Naive thymus-derived CD4-positive, alpha-beta T cell (primary cell): Measurements from ENCODE around the gene ETV3. TPM values are rescaled to one million over a fixed set of nuclear protein-coding genes. Genes with fewer than 3 reads are reported as not detected.

Source experiments
- ATAC-seq: fragments of 150-1000 bp; cut with Tn5 transposase; 2 replicates; pipeline ENCODE4 v1.10.0; 2021; ENCODE audit warnings: mild to moderate bottlenecking, moderate library complexity
- CTCF ChIA-PET: fragments of 350-600 bp; sonication (Branson Sonifier 250); formaldehyde crosslinking; loops from one replicate; lab custom pipeline; 2021; ENCODE audit warnings: antibody characterized with exemption; lab: Charles Lee
- POLR2A ChIA-PET: fragments of 350-600 bp; sonication (Branson Sonifier 250); formaldehyde crosslinking; loops from one replicate; lab custom pipeline; 2021; ENCODE audit warnings: antibody characterized with exemption, inconsistent platforms; lab: Charles Lee
- DNase-seq, 9 donors: peaks; one replicate each; pipeline versions ENCODE4 v3.0.0 to v3.0.0-alpha.2; 2020 to 2022; ENCODE audit warnings: mixed read lengths in 1 of 9
- H3K27ac ChIP-seq: one replicate; pipeline ENCODE4 v1.7.0; 2013; ENCODE audit warnings: mild to moderate bottlenecking, low read depth, low read length, moderate library complexity
- H3K27me3 ChIP-seq, 2 donors: one replicate each; pipeline ENCODE4 v1.7.0; 2013; ENCODE audit warnings: low read length in 2 of 2, mild to moderate bottlenecking in 2 of 2, moderate library complexity in 2 of 2; ENCODE audit not compliant: control insufficient read depth in 2 of 2, insufficient read depth in 2 of 2
- H3K36me3 ChIP-seq, 3 experiments: 1 replicate in 2 of 3; 2 replicates in 1 of 3; pipeline ENCODE4 v1.7.0; 2013; ENCODE audit warnings: low read length in 3 of 3, mild to moderate bottlenecking in 3 of 3, moderate library complexity in 1 of 3; ENCODE audit not compliant: insufficient read depth in 3 of 3, control insufficient read depth in 2 of 3
- H3K4me1 ChIP-seq, 2 donors: one replicate each; pipeline ENCODE4 v1.7.0; 2013; ENCODE audit warnings: low read length in 2 of 2, mild to moderate bottlenecking in 2 of 2, moderate library complexity in 1 of 2; ENCODE audit not compliant: control insufficient read depth in 2 of 2, insufficient read depth in 2 of 2
- H3K4me3 ChIP-seq: 2 replicates; pipeline ENCODE4 v1.7.0; 2013; ENCODE audit warnings: mild to moderate bottlenecking, low read length
- H3K9me3 ChIP-seq, 3 experiments: 1 replicate in 2 of 3; 2 replicates in 1 of 3; pipeline ENCODE4 v1.7.0; 2013; ENCODE audit warnings: low read length in 3 of 3; ENCODE audit not compliant: control insufficient read depth in 2 of 3
- H3K27ac Mint-ChIP-seq, 9 donors: one replicate each; pipeline ENCODE4 v1.8.0; 2020 to 2022; ENCODE audit warnings: mixed read lengths in 9 of 9, mild to moderate bottlenecking in 8 of 9, moderate library complexity in 5 of 9, inconsistent platforms in 2 of 9
- H3K27me3 Mint-ChIP-seq, 5 donors: one replicate each; pipeline ENCODE4 v1.8.0; 2021 to 2022; ENCODE audit warnings: mixed read lengths in 5 of 5, mild to moderate bottlenecking in 1 of 5
- H3K36me3 Mint-ChIP-seq, 5 donors: one replicate each; pipeline ENCODE4 v1.8.0; 2020 to 2022; ENCODE audit warnings: mixed read lengths in 5 of 5, mild to moderate bottlenecking in 3 of 5, inconsistent platforms in 1 of 5
- H3K4me1 Mint-ChIP-seq, 7 donors: one replicate each; pipeline ENCODE4 v1.8.0; 2020 to 2022; ENCODE audit warnings: mixed read lengths in 7 of 7, mild to moderate bottlenecking in 3 of 7, inconsistent platforms in 1 of 7
- H3K4me3 Mint-ChIP-seq, 10 donors: one replicate each; pipeline ENCODE4 v1.8.0; 2020 to 2022; ENCODE audit warnings: mild to moderate bottlenecking in 10 of 10, mixed read lengths in 10 of 10, moderate library complexity in 6 of 10, inconsistent platforms in 2 of 10
- H3K9me3 Mint-ChIP-seq, 11 donors: one replicate each; pipeline ENCODE4 v1.8.0; 2020 to 2022; ENCODE audit warnings: mixed read lengths in 11 of 11, mild to moderate bottlenecking in 4 of 11, inconsistent platforms in 1 of 11, moderate library complexity in 1 of 11
- intact Hi-C, 2 donors: fragments of 100-400 bp; cut with micrococcal nuclease; formaldehyde crosslinking; loops; one replicate each; pipeline ENCODE4 v1.15.1; 2023
- polyA plus RNA-seq, 2 donors: library from polyadenylated mRNA; unstranded; fragments of 300-500 nt; fragmentation: Illumina TruSeq; gene quantifications; one replicate each; pipeline ENCODE4 v1.2.3, GENCODE V29; 2021
- total RNA-seq, 6 experiments: library from RNA in 5 of 6; stranded (reverse) in 5 of 6; gene quantifications; 1 replicate in 5 of 6; 2 replicates in 1 of 6; pipeline ENCODE4 v1.2.3 and lab custom pipeline; 2021 to 2026

The ETV3 gene
- total and polyA plus RNA-seq, 7 experiments from 2014 or later, result 4.5 to 72.4 (median 32.1) TPM

DNA sequence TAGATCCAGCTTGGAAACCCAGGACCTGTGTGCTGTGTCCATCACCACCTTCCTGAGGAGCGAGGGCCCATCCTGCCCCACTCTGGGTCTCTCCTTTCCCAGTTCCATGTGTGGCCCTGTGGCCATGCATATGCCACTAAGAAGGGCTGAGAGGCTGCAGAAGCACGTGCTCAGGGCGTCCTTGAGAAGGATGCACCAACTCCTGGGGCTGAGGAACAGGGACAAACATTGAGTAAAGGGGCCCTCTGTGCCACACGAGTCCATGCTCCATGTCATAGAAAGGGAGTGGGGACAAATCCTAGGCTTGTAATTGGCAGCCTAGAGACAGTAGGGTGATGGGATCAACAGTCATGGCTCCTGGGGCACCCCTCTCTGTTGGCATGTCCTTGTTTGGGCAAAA is 47.0 kb downstream of the ETV3 start:
- POLR2A ChIA-PET, result interaction anchor here (1.4 kb wide), 1 partner anchor 44 kb away, joined by 4 read pairs; no protein-coding TSS in a partner anchor
- intact Hi-C loops, result loop anchor here (5.0 to 10.0 kb wide), 2 partner anchors 46 to 394 kb away; partner anchors contain the start of gene ETV3 (in 1 of the 2)
- peaks cover 0 to 11% (median 0%) of the 10 kb centered on the region in 5 donors for H3K27me3 Mint-ChIP-seq

GRCh38 chr1:157090771-157091170 is 47.4 kb downstream of the ETV3 start:
- POLR2A ChIA-PET, result interaction anchor here (1.3 to 1.4 kb wide), 2 partner anchors 44 to 65 kb away, joined by 4 to 10 read pairs; no protein-coding TSS in a partner anchor
- Histone ChIP-seq H3K9me3 (no peaks in the 10 kb centered on the region), H3K4me3 (no peak overlapping the region), H3K27ac (no peak overlapping the region), H3K36me3 (no peaks in the 10 kb centered on the region), H3K4me1 (peaks cover 0 to 4% of the 10 kb centered on the region in 2 donors), H3K27me3 (no peaks in the 10 kb centered on the region)
- peaks cover 0 to 8% (median 0%) of the 10 kb centered on the region in 7 donors for H3K4me1 Mint-ChIP-seq
- no peak overlapping the region for H3K4me3 Mint-ChIP-seq
- no peak overlapping the region for H3K27ac Mint-ChIP-seq
- intact Hi-C loops, result loop anchor here (1.0 to 10.0 kb wide), 3 partner anchors 47 to 394 kb away; partner anchors contain the start of gene ETV3 (in 1 of the 2)
- peaks cover 0 to 11% (median 0%) of the 10 kb centered on the region in 5 donors for H3K27me3 Mint-ChIP-seq
- ATAC-seq (no peak), DNase-seq (no peak)
- CTCF ChIA-PET, result interaction anchor here (0.6 to 11.3 kb wide), 12 partner anchors 10 to 546 kb away, joined by 3 to 292 read pairs (median 4); no protein-coding TSS in a partner anchor
- no peaks in the 10 kb centered on the region for H3K36me3 Mint-ChIP-seq
- no peaks in the 10 kb centered on the region for H3K9me3 Mint-ChIP-seq

More for the DNA sequence above, 47.0 kb downstream of the ETV3 start:
- H3K4me3 Mint-ChIP-seq, result no peak overlapping the region
- Histone ChIP-seq H3K4me3 (no peak overlapping the region), H3K27me3 (no peaks in the 10 kb centered on the region), H3K36me3 (no peaks in the 10 kb centered on the region), H3K27ac (no peak overlapping the region), H3K9me3 (no peaks in the 10 kb centered on the region), H3K4me1 (peaks cover 0 to 4% of the 10 kb centered on the region in 2 donors)
- ATAC-seq, result no peak
- DNase-seq, result no peak
- no peak overlapping the region for H3K27ac Mint-ChIP-seq
- H3K9me3 Mint-ChIP-seq, result no peaks in the 10 kb centered on the region
- CTCF ChIA-PET, result interaction anchor here (0.6 to 11.3 kb wide), 9 partner anchors 10 to 545 kb away, joined by 3 to 292 read pairs (median 5); no protein-coding TSS in a partner anchor
- no peaks in the 10 kb centered on the region for H3K36me3 Mint-ChIP-seq
- peaks cover 0 to 8% (median 0%) of the 10 kb centered on the region in 7 donors for H3K4me1 Mint-ChIP-seq

DNA sequence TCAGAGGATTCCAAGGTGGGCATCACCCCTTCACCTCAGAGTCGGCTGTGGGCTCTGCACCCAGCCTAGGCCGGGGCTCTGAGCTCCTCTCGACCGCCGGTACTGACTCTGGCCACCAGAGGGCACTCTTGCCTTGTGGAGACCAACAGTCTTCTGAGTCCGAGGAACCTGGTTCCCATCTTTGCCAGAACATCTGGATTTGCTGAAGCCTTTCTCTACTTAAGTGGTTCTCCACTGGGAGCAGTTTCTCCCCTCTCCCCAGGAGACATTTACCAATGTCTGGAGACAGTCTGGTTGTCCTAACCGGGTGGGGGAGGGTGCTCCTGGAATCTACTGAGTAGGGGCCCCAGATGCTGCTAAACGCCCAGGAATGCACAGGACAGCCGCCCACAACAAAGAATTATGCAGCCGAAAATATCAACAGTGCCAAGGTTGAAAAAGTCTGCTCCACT is 48.0 kb downstream of the ETV3 start:
- Histone ChIP-seq H3K4me3 (no peak overlapping the region), H3K36me3 (no peaks in the 10 kb centered on the region), H3K9me3 (no peaks in the 10 kb centered on the region), H3K4me1 (peaks cover 0 to 4% of the 10 kb centered on the region in 2 donors), H3K27ac (no peak overlapping the region), H3K27me3 (no peaks in the 10 kb centered on the region)
- Mint-ChIP-seq H3K9me3 (no peaks in the 10 kb centered on the region), H3K4me1 (peaks cover 0 to 8% (median 0%) of the 10 kb centered on the region in 7 donors), H3K27ac (no peak overlapping the region), H3K36me3 (no peaks in the 10 kb centered on the region), H3K4me3 (no peak overlapping the region), H3K27me3 (peaks cover 0 to 11% (median 0%) of the 10 kb centered on the region in 5 donors)
- CTCF ChIA-PET, result interaction anchor here (0.6 to 11.3 kb wide), 18 partner anchors 8 to 546 kb away, joined by 3 to 292 read pairs (median 4); no protein-coding TSS in a partner anchor
- DNase-seq (peak; percentile 64 to 88 (median 81)), ATAC-seq (peak; percentile 91)
- POLR2A ChIA-PET, result interaction anchor here (1.3 to 1.4 kb wide), 2 partner anchors 45 to 66 kb away, joined by 4 to 10 read pairs; no protein-coding TSS in a partner anchor
- intact Hi-C loops, result loop anchor here (1.0 to 10.0 kb wide), 3 partner anchors 47 to 395 kb away; partner anchors contain the start of gene ETV3 (in 1 of the 2)

GRCh38 chr1:157089789-157090188 is 48.4 kb downstream of the ETV3 start:
- peaks cover 0 to 8% (median 0%) of the 10 kb centered on the region in 7 donors for H3K4me1 Mint-ChIP-seq
- Histone ChIP-seq H3K36me3 (no peaks in the 10 kb centered on the region), H3K27ac (no peak overlapping the region), H3K9me3 (no peaks in the 10 kb centered on the region), H3K27me3 (no peaks in the 10 kb centered on the region), H3K4me3 (no peak overlapping the region), H3K4me1 (peaks cover 0 to 4% of the 10 kb centered on the region in 2 donors)
- POLR2A ChIA-PET, result interaction anchor here (1.3 kb wide), 1 partner anchor 66 kb away, joined by 10 read pairs; no protein-coding TSS in a partner anchor
- no peaks in the 10 kb centered on the region for H3K36me3 Mint-ChIP-seq
- intact Hi-C loops, result loop anchor here (1.0 to 10.0 kb wide), 3 partner anchors 48 to 395 kb away; partner anchors contain the start of gene ETV3 (in 1 of the 2)
- ATAC-seq (no peak), DNase-seq (no peak)
- CTCF ChIA-PET, result interaction anchor here (0.6 to 11.3 kb wide), 16 partner anchors 9 to 75 kb away, joined by 3 to 292 read pairs (median 4); no protein-coding TSS in a partner anchor
- H3K9me3 Mint-ChIP-seq, result no peaks in the 10 kb centered on the region
- no peak overlapping the region for H3K27ac Mint-ChIP-seq
- peaks cover 0 to 11% (median 0%) of the 10 kb centered on the region in 5 donors for H3K27me3 Mint-ChIP-seq
- H3K4me3 Mint-ChIP-seq, result no peak overlapping the region

DNA sequence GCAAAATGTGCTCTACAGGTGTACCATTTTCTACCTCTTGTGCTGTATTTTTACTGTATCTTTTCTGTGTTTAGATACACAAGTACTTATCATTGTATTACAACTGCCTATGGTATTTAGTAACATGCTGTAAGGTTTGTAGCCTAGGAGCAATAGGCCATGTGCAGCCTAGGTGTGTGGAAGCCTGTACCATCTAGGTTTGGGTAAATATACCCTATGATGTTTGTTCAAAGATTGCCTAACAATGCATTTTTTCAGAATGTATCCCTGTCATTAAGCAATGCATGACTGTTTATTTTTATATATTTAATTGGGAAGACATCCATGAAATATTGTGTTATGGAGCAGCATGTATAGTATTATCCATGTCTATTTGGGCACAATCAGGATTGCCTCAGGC is 49.6 kb downstream of the ETV3 start:
- Mint-ChIP-seq H3K27me3 (peaks cover 0 to 13% (median 4%) of the 10 kb centered on the region in 5 donors), H3K4me1 (peaks cover 0 to 8% (median 0%) of the 10 kb centered on the region in 7 donors), H3K36me3 (no peaks in the 10 kb centered on the region), H3K9me3 (no peaks in the 10 kb centered on the region), H3K27ac (no peak overlapping the region), H3K4me3 (no peak overlapping the region)
- Histone ChIP-seq H3K9me3 (no peaks in the 10 kb centered on the region), H3K4me1 (peaks cover 0 to 4% of the 10 kb centered on the region in 2 donors), H3K27me3 (no peaks in the 10 kb centered on the region), H3K27ac (no peak overlapping the region), H3K4me3 (no peak overlapping the region), H3K36me3 (no peaks in the 10 kb centered on the region)
- ChIA-PET CTCF (interaction anchor here (0.8 to 11.3 kb wide), 4 partner anchors 22 to 72 kb away, joined by 3 to 292 read pairs (median 4); no protein-coding TSS in a partner anchor), POLR2A (no interaction called here)
- no peak for DNase-seq
- intact Hi-C loops, result no loop called here
- ATAC-seq, result no peak

DNA sequence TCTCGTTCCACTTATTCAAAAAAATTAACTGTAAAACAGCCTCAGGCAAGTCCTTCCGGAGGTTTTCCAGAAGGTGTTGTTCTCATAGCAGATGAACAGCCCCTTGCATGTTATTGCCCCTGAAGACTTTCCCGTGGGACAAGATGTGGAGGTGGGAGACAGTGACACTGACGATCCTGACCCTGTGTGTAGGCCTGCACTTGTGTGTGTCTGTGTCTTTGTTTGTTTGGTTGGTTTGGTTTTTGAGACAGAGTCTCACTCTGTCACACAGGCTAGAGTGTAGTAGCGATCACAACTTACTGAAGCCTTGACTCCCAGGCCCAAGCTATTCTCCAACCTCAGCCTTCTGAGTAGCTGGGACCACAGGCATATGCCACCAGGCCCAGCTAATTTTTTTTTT is 51.2 kb downstream of the ETV3 start:
- Histone ChIP-seq H3K36me3 (no peaks in the 10 kb centered on the region), H3K27ac (no peak overlapping the region), H3K4me1 (peaks cover 0 to 4% of the 10 kb centered on the region in 2 donors), H3K9me3 (no peaks in the 10 kb centered on the region), H3K4me3 (no peak overlapping the region), H3K27me3 (no peaks in the 10 kb centered on the region)
- peaks cover 0 to 25% (median 4%) of the 10 kb centered on the region in 5 donors for H3K27me3 Mint-ChIP-seq
- DNase-seq (no peak), ATAC-seq (no peak)
- ChIA-PET CTCF (interaction anchor here (1.0 to 11.3 kb wide), 2 partner anchors 67 to 73 kb away, joined by 3 to 292 read pairs; no protein-coding TSS in a partner anchor), POLR2A (no interaction called here)
- no peaks in the 10 kb centered on the region for H3K9me3 Mint-ChIP-seq
- H3K36me3 Mint-ChIP-seq, result no peaks in the 10 kb centered on the region
- H3K4me1 Mint-ChIP-seq, result peaks cover 0 to 8% (median 0%) of the 10 kb centered on the region in 7 donors
- H3K27ac Mint-ChIP-seq, result no peak overlapping the region
- intact Hi-C loops, result no loop called here
- H3K4me3 Mint-ChIP-seq, result no peak overlapping the region
